Colonic mucosa (tissue), 4 donors: ENCODE results near the gene PCDHGB3. TPM values are rescaled to one million over a fixed set of nuclear protein-coding genes. Genes with fewer than 3 reads are reported as not detected.

ENCODE experiments used
- DNase-seq: peaks from one replicate; pipeline ENCODE4 v3.0.0-alpha.2; 2020
- H3K27ac ChIP-seq: fragments of 200-600 bp; one replicate; pipeline ENCODE4 v1.8.0; 2021
- H3K27me3 ChIP-seq: fragments of 200-600 bp; one replicate; pipeline ENCODE4 v1.8.0; 2021
- H3K36me3 ChIP-seq: fragments of 200-600 bp; one replicate; pipeline ENCODE4 v1.8.0; 2021
- H3K4me1 ChIP-seq: fragments of 200-600 bp; one replicate; pipeline ENCODE4 v1.8.0; 2021; ENCODE audit warnings: mild to moderate bottlenecking
- H3K4me3 ChIP-seq: fragments of 200-600 bp; one replicate; pipeline ENCODE4 v1.8.0; 2021
- H3K9ac ChIP-seq, 2 donors: one replicate each; pipeline ENCODE4 v1.7.0; 2013; ENCODE audit warnings: control low read depth in 2 of 2, low read depth in 2 of 2, low read length in 2 of 2
- H3K9me3 ChIP-seq: fragments of 200-600 bp; one replicate; pipeline ENCODE4 v1.8.0; 2021
- intact Hi-C: fragments of 100-400 bp; cut with DNase I; formaldehyde crosslinking; loops from one replicate; pipeline ENCODE4 v1.14.1; 2022
- total RNA-seq, 2 donors: library from RNA; stranded (reverse); fragmentation: NEBNext Ultra II Directional in 1 of 2; extraction: Animal tissue kit (Norgen Biotek cat#: 25700) in 1 of 2; gene quantifications; one replicate each; pipeline ENCODE4 v1.2.1, GENCODE V29; 2021
- TF ChIP-seq, protein P1 (sequence below): fragments of 200-600 bp; IDR thresholded peaks from one replicate; pipeline ENCODE4 v1.8.0; 2022; ENCODE audit warnings: antibody characterized with exemption, mild to moderate bottlenecking
- donor health status: healthy.
- donor health status: DM: no; HTN: no; CAD: no.
- donor health status: DM: no; HTN: no; CAD: no.

PCDHGB3 gene
- total RNA-seq, 2 donors from 2014 or later, result 0.57 to 1.1 TPM

DNA sequence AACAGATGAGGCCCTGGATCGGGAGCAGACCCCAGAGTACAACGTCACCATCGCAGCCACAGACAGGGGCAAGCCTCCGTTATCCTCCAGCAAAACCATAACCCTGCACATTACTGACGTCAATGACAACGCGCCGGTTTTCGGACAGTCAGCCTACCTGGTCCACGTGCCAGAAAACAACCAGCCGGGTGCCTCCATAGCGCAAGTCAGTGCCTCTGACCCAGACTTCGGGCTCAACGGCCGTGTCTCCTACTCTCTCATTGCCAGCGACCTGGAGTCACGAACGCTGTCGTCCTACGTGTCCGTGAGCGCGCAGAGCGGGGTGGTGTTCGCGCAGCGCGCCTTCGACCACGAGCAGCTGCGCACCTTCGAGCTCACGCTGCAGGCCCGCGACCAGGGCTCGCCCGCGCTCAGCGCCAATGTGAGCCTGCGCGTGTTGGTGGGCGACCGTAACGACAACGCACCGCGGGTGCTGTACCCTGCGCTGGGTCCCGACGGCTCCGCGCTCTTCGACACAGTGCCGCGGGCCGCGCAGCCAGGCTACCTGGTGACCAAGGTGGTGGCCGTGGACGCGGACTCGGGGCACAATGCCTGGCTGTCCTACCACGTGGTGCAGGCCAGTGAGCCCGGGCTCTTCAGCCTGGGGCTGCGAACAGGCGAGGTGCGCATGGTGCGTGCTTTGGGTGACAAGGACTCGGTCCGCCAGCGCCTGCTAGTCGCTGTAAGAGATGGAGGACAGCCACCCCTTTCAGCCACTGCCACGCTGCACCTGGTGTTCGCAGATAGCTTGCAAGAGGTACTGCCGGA, 49.2 kb downstream of the PCDHGB3 start:
- Histone ChIP-seq H3K4me3 (no peak overlapping the region), H3K27me3 (peaks cover 5% of the 10 kb centered on the region), H3K4me1 (no peaks in the 10 kb centered on the region), H3K9me3 (peaks cover 11% of the 10 kb centered on the region), H3K36me3 (no peaks in the 10 kb centered on the region), H3K9ac (no peak overlapping the region), H3K27ac (no peak overlapping the region)
- TF ChIP-seq, protein P1, sequence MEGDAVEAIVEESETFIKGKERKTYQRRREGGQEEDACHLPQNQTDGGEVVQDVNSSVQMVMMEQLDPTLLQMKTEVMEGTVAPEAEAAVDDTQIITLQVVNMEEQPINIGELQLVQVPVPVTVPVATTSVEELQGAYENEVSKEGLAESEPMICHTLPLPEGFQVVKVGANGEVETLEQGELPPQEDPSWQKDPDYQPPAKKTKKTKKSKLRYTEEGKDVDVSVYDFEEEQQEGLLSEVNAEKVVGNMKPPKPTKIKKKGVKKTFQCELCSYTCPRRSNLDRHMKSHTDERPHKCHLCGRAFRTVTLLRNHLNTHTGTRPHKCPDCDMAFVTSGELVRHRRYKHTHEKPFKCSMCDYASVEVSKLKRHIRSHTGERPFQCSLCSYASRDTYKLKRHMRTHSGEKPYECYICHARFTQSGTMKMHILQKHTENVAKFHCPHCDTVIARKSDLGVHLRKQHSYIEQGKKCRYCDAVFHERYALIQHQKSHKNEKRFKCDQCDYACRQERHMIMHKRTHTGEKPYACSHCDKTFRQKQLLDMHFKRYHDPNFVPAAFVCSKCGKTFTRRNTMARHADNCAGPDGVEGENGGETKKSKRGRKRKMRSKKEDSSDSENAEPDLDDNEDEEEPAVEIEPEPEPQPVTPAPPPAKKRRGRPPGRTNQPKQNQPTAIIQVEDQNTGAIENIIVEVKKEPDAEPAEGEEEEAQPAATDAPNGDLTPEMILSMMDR, result no peak
- intact Hi-C loops, result loop anchor here (10.0 kb wide), 2 partner anchors 106 to 146 kb away; no protein-coding TSS in a partner anchor
- DNase-seq, result no peak

DNA sequence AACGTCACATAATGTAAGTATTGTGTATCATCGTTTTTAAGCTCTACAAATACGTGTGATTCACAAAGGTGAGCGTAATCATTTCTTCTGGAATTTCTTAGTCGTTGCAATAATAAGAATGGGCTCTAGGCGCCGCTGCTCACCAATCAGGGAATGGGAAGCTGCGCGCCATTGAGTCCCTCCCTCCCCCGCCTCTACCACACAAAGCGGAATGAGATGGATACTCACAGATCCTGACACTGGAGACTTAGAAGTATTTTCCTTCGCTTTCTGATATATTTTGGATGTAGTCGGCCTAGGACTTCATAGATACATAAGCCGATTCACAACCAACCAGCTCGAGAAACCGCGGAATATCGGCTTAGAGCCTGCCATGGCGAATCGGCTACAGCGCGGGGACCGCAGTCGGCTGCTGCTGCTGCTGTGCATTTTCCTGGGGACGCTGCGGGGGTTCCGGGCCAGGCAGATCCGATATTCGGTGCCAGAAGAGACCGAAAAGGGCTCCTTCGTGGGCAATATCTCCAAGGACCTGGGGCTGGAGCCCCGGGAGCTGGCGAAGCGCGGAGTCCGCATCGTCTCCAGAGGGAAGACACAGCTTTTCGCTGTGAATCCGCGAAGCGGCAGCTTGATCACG, 50.9 kb downstream of the PCDHGB3 start, which contains the start of gene PCDHGA11:
Gene PCDHGA11, plus strand, starts transcription at position 197 of the 634 bp plus-strand sequence. Its CDS starts 177 bp downstream, at position 374.
- intact Hi-C loops, result no loop called here
- DNase-seq, result peak; percentile 38
- H3K4me1 ChIP-seq, result no peaks in the 10 kb centered on the region
- peaks cover 5% of the 10 kb centered on the region for H3K27me3 ChIP-seq
- no peak within 1 kb of the TSS for H3K9ac ChIP-seq
- H3K27ac ChIP-seq, result no peak within 1 kb of the TSS
- H3K4me3 ChIP-seq, result peak within 1 kb of the TSS; percentile 18
- TF ChIP-seq, protein P1, result no peak
- H3K36me3 ChIP-seq, result no peaks in the 10 kb centered on the region
- H3K9me3 ChIP-seq, result peaks cover 11% of the 10 kb centered on the region

DNA sequence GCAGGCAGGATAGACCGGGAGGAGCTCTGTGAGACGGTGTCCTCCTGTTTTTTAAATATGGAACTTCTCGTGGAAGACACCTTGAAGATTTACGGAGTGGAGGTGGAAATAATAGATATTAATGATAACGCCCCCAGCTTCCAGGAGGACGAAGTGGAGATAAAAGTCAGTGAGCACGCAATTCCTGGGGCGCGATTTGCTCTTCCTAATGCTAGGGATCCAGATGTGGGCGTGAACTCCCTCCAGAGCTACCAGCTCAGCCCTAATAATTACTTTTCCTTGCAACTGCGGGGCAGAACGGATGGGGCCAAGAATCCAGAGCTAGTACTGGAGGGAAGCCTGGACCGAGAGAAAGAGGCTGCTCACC, 51.4 kb downstream of the PCDHGB3 start:
- H3K27ac ChIP-seq, result no peak overlapping the region
- DNase-seq, result no peak
- intact Hi-C loops, result no loop called here
- H3K27me3 ChIP-seq, result peaks cover 5% of the 10 kb centered on the region
- H3K4me1 ChIP-seq, result no peaks in the 10 kb centered on the region
- no peak overlapping the region for H3K4me3 ChIP-seq
- TF ChIP-seq, protein P1, result no peak
- peaks cover 11% of the 10 kb centered on the region for H3K9me3 ChIP-seq
- H3K9ac ChIP-seq, result no peak overlapping the region
- no peaks in the 10 kb centered on the region for H3K36me3 ChIP-seq

Other genes starting within 250 kb of the PCDHGB3 start
- gene PCDHB4, start 248.4 kb upstream of the PCDHGB3 start, total RNA-seq, result under 1 TPM; 0.17 to 0.96 TPM
- under 1 TPM; 0.10 to 0.66 TPM for gene PCDHB5, start 235.0 kb upstream of the PCDHGB3 start, total RNA-seq
- under 1 TPM; 0.11 to 0.15 TPM for gene PCDHB6, start 220.2 kb upstream of the PCDHGB3 start, total RNA-seq
- gene PCDHB7, start 197.6 kb upstream of the PCDHGB3 start, total RNA-seq, result under 1 TPM; 0.15 to 0.40 TPM
- gene PCDHB8, start 192.5 kb upstream of the PCDHGB3 start, total RNA-seq, result under 1 TPM; 0.25 to 0.40 TPM
- under 1 TPM; 0.17 to 0.53 TPM for gene PCDHB16, start 187.9 kb upstream of the PCDHGB3 start, total RNA-seq
- under 1 TPM; 0.47 to 0.53 TPM for gene PCDHB9, start 183.1 kb upstream of the PCDHGB3 start, total RNA-seq
- 1 to 10 TPM in 1 of 2 donors, under 1 TPM in 1; 0.17 to 1.1 TPM for gene PCDHB10, start 177.9 kb upstream of the PCDHGB3 start, total RNA-seq
- 1 to 10 TPM in 1 of 2 donors, under 1 TPM in 1; 0.59 to 2.2 TPM for gene PCDHB11, start 170.6 kb upstream of the PCDHGB3 start, total RNA-seq
- under 1 TPM; 0.40 to 0.56 TPM for gene PCDHB12, start 161.5 kb upstream of the PCDHGB3 start, total RNA-seq
- gene PCDHB13, start 156.3 kb upstream of the PCDHGB3 start, total RNA-seq, result 1 to 10 TPM in 1 of 2 donors, under 1 TPM in 1; 0.40 to 1.3 TPM
- gene PCDHB14, start 146.9 kb upstream of the PCDHGB3 start, total RNA-seq, result 1 to 10 TPM in 1 of 2 donors, under 1 TPM in 1; 0.62 to 1.8 TPM
- 1 to 10 TPM in 1 of 2 donors, under 1 TPM in 1; 0.27 to 1.8 TPM for gene PCDHB15, start 124.8 kb upstream of the PCDHGB3 start, total RNA-seq
- 1 to 10 TPM in 1 of 2 donors, under 1 TPM in 1; 0.21 to 1.1 TPM for gene SLC25A2, start 66.2 kb upstream of the PCDHGB3 start, total RNA-seq
- 10 to 100 TPM; 49.3 to 70.2 TPM for gene TAF7, start 49.5 kb upstream of the PCDHGB3 start, total RNA-seq
- under 1 TPM; 0.10 to 0.37 TPM for gene PCDHGA1, start 39.7 kb upstream of the PCDHGB3 start, total RNA-seq
- under 1 TPM; 0.22 to 0.50 TPM for gene PCDHGA2, start 31.5 kb upstream of the PCDHGB3 start, total RNA-seq
- under 1 TPM; 0.10 to 0.21 TPM for gene PCDHGA3, start 26.4 kb upstream of the PCDHGB3 start, total RNA-seq
- gene PCDHGB1, start 20.1 kb upstream of the PCDHGB3 start, total RNA-seq, result 1 to 10 TPM in 1 of 2 donors, under 1 TPM in 1; 0.15 to 1.7 TPM
- gene PCDHGA4, start 15.2 kb upstream of the PCDHGB3 start, total RNA-seq, result 1 to 10 TPM in 1 of 2 donors, under 1 TPM in 1; 0.20 to 1.4 TPM
- 1 to 10 TPM in 1 of 2 donors, under 1 TPM in 1; 0.47 to 1.8 TPM for gene PCDHGB2, start 10.2 kb upstream of the PCDHGB3 start, total RNA-seq
- 1 to 10 TPM in 1 of 2 donors, under 1 TPM in 1; 0.52 to 1.1 TPM for gene PCDHGA5, start 6.1 kb upstream of the PCDHGB3 start, total RNA-seq
- 1 to 10 TPM in 1 of 2 donors, under 1 TPM in 1; 0.82 to 1.5 TPM for gene PCDHGA6, start 3.6 kb downstream of the PCDHGB3 start, total RNA-seq
- gene PCDHGA7, start 12.5 kb downstream of the PCDHGB3 start, total RNA-seq, result 1 to 10 TPM in 1 of 2 donors, under 1 TPM in 1; 0.59 to 1.0 TPM
- gene PCDHGB4, start 17.5 kb downstream of the PCDHGB3 start, total RNA-seq, result under 1 TPM; 0.69 to 0.96 TPM
- under 1 TPM; 0.17 to 0.48 TPM for gene PCDHGA8, start 22.4 kb downstream of the PCDHGB3 start, total RNA-seq
- 1 to 10 TPM; 2.1 to 3.1 TPM for gene PCDHGB5, start 27.7 kb downstream of the PCDHGB3 start, total RNA-seq
- 1 to 10 TPM; 1.1 to 2.2 TPM for gene PCDHGA9, start 32.5 kb downstream of the PCDHGB3 start, total RNA-seq
- gene PCDHGB6, start 37.8 kb downstream of the PCDHGB3 start, total RNA-seq, result 1 to 10 TPM; 1.0 to 1.8 TPM
- 1 to 10 TPM; 2.7 to 4.7 TPM for gene PCDHGA10, start 42.7 kb downstream of the PCDHGB3 start, total RNA-seq
- 1 to 10 TPM; 2.5 to 3.3 TPM for gene PCDHGB7, start 47.4 kb downstream of the PCDHGB3 start, total RNA-seq
- gene PCDHGA11, start 50.8 kb downstream of the PCDHGB3 start, total RNA-seq, result 1 to 10 TPM; 1.3 to 1.6 TPM
- gene PCDHGA12, start 60.3 kb downstream of the PCDHGB3 start, total RNA-seq, result 1 to 10 TPM; 1.0 to 1.5 TPM
- gene PCDHGC3, start 105.7 kb downstream of the PCDHGB3 start, total RNA-seq, result 10 to 100 TPM; 13.1 to 22.2 TPM
- under 1 TPM; 0.35 to 0.64 TPM for gene PCDHGC4, start 114.8 kb downstream of the PCDHGB3 start, total RNA-seq
- under 1 TPM; 0.32 to 0.64 TPM for gene PCDHGC5, start 118.8 kb downstream of the PCDHGB3 start, total RNA-seq
- gene DIAPH1, start 248.8 kb downstream of the PCDHGB3 start, total RNA-seq, result 100 to 1,000 TPM; 113 to 143 TPM